Amniotic epithelial cell (primary cell): ENCODE results near the gene OR1L8.
"Not testable (repeated sequence)": the region's sequence is repeated elsewhere in the genome, so short reads cannot be mapped to it uniquely, and the experiment has no call there.

Experiments used
- DNase-seq: peaks from one replicate; pipeline ENCODE4 v3.0.0-alpha.2; 2010; ENCODE audit warnings: low read depth

OR1L8 gene

DNA sequence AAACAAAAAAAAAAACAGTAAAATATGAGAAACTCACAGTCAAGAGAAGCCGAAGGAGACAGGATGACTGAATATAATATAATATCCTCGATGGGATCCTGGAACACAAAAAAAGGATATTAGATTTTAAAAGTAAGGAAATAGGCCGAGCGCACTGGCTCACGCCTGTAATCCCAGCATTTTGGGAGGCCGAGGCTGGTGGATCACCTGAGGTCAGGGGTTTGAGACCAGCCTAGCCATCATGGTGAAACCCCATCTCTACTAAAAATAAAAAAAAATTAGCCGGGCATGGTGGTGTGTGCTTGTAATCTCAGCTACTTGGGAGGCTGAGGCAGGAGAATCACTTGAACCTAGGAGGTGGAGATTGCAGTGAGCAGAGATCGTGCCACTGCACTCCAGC lies at the start of gene OR1L8:
Gene OR1L8 (minus strand): TSS at position 101 of the 400 bp plus-strand sequence. CDS start 14,907 bp downstream, outside the sequence.
- DNase-seq, result not testable (repeated sequence)

DNA sequence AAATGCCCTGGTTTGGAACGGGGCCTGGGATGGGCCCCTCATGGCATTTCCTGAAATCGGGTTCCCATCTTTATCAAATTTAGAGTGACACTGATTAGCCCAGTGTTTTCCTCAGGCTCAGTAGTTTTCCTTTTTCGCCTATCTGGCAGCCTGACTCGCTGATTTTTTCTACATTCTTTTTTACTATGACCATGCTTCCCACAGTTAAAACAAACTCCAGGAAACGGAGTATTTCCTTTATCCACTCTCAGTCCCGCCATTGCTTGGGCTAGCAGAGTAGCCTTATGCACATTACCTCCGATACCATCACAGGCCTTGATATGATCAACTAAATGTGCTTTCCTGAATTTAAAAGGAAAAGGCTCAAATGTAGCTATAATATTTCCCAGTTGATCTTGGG lies 36.8 kb upstream of the OR1L8 start:
- DNase-seq, result no peak

- no peak for DNase-seq
These were observed 31.2 kb upstream of the OR1L8 start, which contains the start of gene OR1Q1 for GRCh38 chr9:122614362-122614761. OR1Q1 (plus strand) TSS chr9:122614738; CDS start chr9:122614738, 0 bp downstream.

DNA sequence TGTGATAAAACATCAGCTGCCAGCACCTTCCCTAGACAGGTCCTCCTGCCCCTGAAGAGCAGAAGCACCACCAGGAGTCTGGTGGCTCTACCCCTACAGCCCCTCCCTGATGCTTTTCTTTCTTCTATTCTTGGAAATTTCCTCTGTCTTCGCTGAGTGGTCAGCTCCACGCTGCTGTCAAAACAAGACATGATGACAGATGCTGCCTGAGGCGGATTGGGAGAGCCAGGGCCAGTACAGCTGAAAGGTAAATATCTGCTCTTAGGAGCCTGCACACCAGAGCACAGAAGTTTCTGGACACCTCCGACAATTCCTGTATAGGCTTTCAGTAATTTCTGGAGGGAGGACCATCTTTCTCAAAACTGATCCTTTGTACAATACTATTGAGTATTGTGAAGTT lies 26.6 kb upstream of the OR1L8 start:
- no peak for DNase-seq

DNA sequence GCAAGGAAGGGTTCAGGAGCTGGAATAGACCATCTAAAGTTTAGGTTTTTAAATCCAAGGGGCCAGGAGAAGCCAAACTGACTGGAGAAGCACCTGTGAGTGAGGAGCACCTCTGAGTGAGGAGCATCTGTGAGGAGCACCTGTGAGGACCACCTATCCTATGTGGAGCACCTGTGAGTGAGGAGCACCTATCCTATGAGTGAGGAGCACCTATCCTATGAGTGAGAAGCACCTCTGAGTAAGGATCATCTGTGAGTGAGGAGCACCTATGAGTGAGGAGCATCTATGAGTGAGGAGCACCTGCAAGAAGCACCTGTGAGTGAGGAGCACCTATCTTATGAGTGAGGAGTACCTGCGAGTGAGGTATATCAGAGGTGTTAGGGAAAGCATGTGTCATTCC lies 23.4 kb upstream of the OR1L8 start:
- no peak for DNase-seq

DNA sequence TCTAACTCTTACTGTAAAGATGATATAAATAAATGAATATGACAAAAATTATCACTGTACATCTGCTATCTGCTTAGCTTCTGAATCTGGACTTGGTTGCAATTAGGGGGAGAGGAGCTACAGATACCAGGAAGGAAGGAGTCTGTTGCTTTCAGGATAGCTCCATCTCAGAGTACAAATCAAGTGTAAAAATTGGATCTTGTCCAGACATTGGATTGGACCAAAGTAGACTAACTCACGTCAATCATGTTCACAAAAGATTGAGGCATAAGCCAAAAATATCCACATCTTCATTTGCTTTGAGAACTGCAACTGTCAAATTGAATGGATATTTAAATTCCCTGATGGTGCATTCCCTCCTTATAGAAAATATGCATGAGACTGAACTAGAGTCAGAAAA lies 22.5 kb upstream of the OR1L8 start:
- DNase-seq, result no peak

GRCh38 chr9:122580360-122580759 lies 2.8 kb downstream of the OR1L8 start:
- peak; percentile 6 for DNase-seq

- DNase-seq, result no peak
These were observed 3.3 kb downstream of the OR1L8 start for GRCh38 chr9:122579874-122580273.

GRCh38 chr9:122572456-122572855 lies 10.7 kb downstream of the OR1L8 start:
- DNase-seq, result no peak

DNA sequence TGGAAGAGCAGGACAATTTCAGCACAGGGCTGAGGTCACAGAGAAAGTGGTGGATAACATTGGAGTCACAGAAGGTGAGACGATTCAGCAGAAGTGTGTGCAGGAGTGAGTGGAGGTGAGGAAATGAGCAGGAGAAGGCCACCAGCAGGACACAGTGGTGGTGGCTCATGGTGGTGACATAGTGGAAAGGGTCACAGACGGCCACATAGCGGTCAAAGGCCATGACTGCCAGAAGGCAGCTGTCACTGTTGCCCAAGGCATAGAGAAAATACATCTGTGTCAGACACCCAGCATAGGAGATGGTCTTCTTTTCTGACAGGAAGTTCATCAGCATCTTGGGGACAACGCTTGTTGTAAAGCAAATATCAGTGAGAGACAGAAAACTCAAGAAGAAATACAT lies 15.3 kb downstream of the OR1L8 start:
- no peak for DNase-seq

GRCh38 chr9:122562134-122562760 lies 20.9 kb downstream of the OR1L8 start:
- no peak for DNase-seq

DNA sequence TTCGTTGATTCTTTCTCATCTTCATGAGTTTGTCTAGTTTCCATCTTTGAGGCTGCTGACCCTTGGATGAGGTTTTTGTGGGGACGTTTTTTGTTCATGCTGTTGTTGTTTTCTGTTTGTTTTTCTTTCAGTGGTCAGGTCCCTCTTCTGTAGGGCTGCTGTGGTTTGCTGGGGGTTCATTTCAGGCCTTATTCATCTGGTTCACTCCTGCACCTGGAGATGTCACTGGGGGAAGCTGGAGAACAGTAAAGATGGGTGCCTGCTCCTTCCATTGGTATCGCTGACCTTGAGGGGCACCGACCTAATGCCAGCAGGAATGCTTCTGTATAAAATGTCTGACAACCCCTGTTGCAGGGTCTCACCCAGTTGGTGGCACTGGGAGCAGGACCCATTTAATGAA lies 21.7 kb downstream of the OR1L8 start:
- DNase-seq, result no peak

DNA sequence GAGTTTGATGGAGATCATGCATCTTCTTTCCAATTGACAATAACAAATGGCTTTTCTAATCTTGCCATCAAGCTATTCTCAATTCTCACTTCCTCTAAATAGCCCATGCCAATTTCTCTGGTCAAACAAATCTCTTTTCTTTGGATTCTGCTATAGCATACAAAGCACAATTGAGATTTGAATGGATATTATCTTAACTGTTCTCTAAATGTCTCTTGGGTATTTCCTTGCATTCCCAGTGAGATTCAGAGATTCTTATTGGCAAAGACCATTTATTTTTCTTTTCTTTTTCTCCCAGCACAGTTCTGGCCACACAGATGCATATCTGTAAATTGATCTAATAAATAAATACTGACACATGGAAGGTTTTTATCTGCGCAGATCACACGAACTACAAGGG lies 30.4 kb downstream of the OR1L8 start, which contains the start of gene OR1N2:
Gene OR1N2 (plus strand): TSS at position 301 of the 400 bp plus-strand sequence. CDS start 100 bp downstream, outside the sequence.
- no peak for DNase-seq

- DNase-seq, result no peak
These were observed 31.8 kb downstream of the OR1L8 start for GRCh38 chr9:122551371-122551770.

- no peak for DNase-seq
These were observed 37.0 kb downstream of the OR1L8 start for GRCh38 chr9:122546196-122546595.

GRCh38 chr9:122538757-122539156 lies 44.4 kb downstream of the OR1L8 start:
- no peak for DNase-seq

GRCh38 chr9:122537066-122537465 lies 46.1 kb downstream of the OR1L8 start:
- DNase-seq, result not testable (repeated sequence)

GRCh38 chr9:122536134-122536533 lies 47.0 kb downstream of the OR1L8 start:
- no peak for DNase-seq

DNA sequence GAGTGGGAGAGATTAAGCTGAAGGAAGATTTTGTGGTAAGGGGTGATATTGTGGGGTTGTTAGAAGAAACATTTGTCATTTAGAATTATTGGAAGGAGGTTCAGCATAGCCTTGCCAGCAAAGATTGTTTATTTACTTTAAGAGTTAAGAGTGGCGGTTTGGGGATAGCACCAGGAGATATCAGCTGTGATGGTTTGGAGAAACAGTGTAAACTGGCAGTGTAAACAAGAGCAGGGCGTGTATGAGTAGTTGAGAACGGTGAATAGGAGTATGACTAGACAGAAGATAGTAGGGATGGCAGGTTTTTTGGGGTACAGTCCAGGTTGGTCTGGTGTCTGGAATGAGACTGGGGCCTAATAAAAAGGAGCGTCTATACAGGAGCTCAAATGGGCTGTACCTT lies 52.0 kb downstream of the OR1L8 start:
- DNase-seq, result not testable (repeated sequence)

DNA sequence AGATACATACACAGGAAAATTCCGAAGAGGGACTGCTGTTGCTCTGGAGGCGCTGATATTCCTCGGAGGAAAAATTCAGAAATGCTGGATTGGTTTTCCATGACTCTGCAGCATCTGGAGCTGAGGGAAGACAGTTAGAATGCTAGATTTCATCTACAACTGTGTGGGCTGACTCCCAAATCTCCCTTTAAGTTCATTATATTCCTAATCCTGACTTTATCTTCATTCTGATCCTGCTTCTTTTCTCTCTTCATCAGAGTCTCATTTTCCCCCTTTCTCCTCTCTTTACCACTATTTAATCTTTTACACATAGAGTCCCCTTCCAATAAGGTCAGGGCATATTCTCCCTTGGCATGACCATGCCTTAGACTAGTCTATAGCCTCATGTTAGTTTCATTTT lies 56.0 kb downstream of the OR1L8 start, which contains the start of gene OR1N1:
Gene OR1N1 (minus strand): TSS at position 101 of the 400 bp plus-strand sequence. CDS start 0 bp downstream, at position 101.
- DNase-seq, result no peak

- no peak for DNase-seq
These were observed 56.6 kb downstream of the OR1L8 start for GRCh38 chr9:122526602-122527001.

- DNase-seq, result no peak
These were observed 63.8 kb downstream of the OR1L8 start for GRCh38 chr9:122519376-122519775.

DNA sequence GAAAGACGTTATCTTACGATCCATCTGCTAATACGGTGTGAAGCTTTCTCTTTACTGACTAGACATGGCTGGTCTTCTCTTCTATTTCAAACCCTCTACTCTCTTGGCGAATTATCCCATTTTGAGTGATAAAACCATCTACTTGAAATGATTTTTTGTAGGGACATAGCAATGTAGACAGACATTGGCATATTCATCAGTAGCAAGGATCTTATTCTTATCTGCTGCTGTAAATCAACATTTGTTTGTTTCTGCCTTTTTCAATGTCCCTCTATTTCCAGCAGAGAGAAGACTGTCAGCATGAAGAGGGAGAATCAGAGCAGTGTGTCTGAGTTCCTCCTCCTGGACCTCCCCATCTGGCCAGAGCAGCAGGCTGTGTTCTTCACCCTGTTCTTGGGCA lies 64.3 kb downstream of the OR1L8 start, which contains the start of gene OR1J4:
Gene OR1J4 (plus strand): TSS at position 301 of the 400 bp plus-strand sequence. CDS start 0 bp downstream, at position 301.
- DNase-seq, result no peak

DNA sequence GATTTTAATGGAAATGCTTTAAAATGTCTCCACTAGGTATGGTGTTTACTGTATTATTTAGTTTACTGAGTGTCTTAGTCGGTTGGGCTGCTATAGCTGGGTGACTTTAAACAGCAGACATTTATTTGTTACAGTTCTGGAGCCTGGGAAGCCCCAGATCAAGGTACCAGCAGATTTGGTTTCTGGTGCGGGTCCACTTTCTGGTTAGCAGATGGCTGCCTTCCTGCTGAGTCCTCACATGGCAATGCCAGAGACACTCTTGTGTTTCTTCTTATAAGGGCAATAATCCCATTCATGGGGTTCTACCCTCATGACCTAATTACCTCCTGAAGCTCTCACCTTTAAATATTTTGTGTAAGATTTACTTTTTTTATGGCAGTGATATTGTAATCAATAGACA lies 65.0 kb downstream of the OR1L8 start:
- DNase-seq, result no peak
